Activated T-cell treated with anti-CD3 and anti-CD28 coated beads, Interleukin-2, amount 50 U/mL, for 4 hours (primary cell): ENCODE data around the gene ALDH5A1. TPM values are rescaled to one million over a fixed set of nuclear protein-coding genes. Genes with fewer than 3 reads are reported as not detected.
"Not testable (repeated sequence)": the region's sequence is repeated elsewhere in the genome, so short reads cannot be mapped to it uniquely, and the experiment has no call there.

Experiments
- ATAC-seq, 2 donors: fragments of 200-7000 bp; cut with Tn5 transposase; one replicate each; pipeline ENCODE4 v1.10.0; 2021
- DNase-seq: peaks from one replicate; pipeline ENCODE4 v3.0.0-alpha.2; 2020
- H3K27me3 Mint-ChIP-seq: one replicate; pipeline ENCODE4 v1.8.0; 2021; ENCODE audit warnings: low read depth, mixed read lengths
- H3K36me3 Mint-ChIP-seq: one replicate; pipeline ENCODE4 v1.8.0; 2022; ENCODE audit warnings: mixed read lengths; ENCODE audit not compliant: insufficient read depth
- H3K4me1 Mint-ChIP-seq: one replicate; pipeline ENCODE4 v1.8.0; 2021; ENCODE audit warnings: low read depth, mixed read lengths
- H3K4me3 Mint-ChIP-seq: one replicate; pipeline ENCODE4 v1.8.0; 2021; ENCODE audit warnings: mild to moderate bottlenecking, moderate library complexity, mixed read lengths
- H3K9me3 Mint-ChIP-seq: one replicate; pipeline ENCODE4 v1.8.0; 2021; ENCODE audit warnings: mixed read lengths
- total RNA-seq, 3 donors: library from RNA; stranded (reverse); gene quantifications; one replicate each; pipeline ENCODE4 v1.2.1, GENCODE V29; 2021

ALDH5A1 gene
- total RNA-seq, 3 donors from 2014 or later, result 10.4 to 12.4 (median 11.2) TPM

- Mint-ChIP-seq H3K4me1 (peaks cover 15% of the 10 kb centered on the region), H3K4me3 (no peak overlapping the region), H3K36me3 (peaks cover 16% of the 10 kb centered on the region), H3K27me3 (no peaks in the 10 kb centered on the region), H3K9me3 (peaks cover 7% of the 10 kb centered on the region)
- ATAC-seq, result no peak
- DNase-seq, result no peak
These were observed 2.6 kb downstream of the ALDH5A1 start for GRCh38 chr6:24497254-24497970.

GRCh38 chr6:24500683-24501082, 5.9 kb downstream of the ALDH5A1 start:
- peaks cover 7% of the 10 kb centered on the region for H3K9me3 Mint-ChIP-seq
- H3K36me3 Mint-ChIP-seq, result peaks cover 34% of the 10 kb centered on the region
- H3K4me1 Mint-ChIP-seq, result peaks cover 2% of the 10 kb centered on the region
- H3K27me3 Mint-ChIP-seq, result no peaks in the 10 kb centered on the region
- no peak overlapping the region for H3K4me3 Mint-ChIP-seq
- no peak for ATAC-seq
- no peak for DNase-seq

- no peak for ATAC-seq
- peaks cover 7% of the 10 kb centered on the region for H3K9me3 Mint-ChIP-seq
- peaks cover 30% of the 10 kb centered on the region for H3K36me3 Mint-ChIP-seq
- no peak for DNase-seq
- no peaks in the 10 kb centered on the region for H3K27me3 Mint-ChIP-seq
- H3K4me1 Mint-ChIP-seq, result peaks cover 1% of the 10 kb centered on the region
- H3K4me3 Mint-ChIP-seq, result no peak overlapping the region
These were observed 6.6 kb downstream of the ALDH5A1 start for GRCh38 chr6:24501374-24501773.

GRCh38 chr6:24501914-24502313, 7.1 kb downstream of the ALDH5A1 start:
- Mint-ChIP-seq H3K9me3 (peaks cover 3% of the 10 kb centered on the region), H3K36me3 (peaks cover 26% of the 10 kb centered on the region), H3K27me3 (no peaks in the 10 kb centered on the region), H3K4me1 (peaks cover 1% of the 10 kb centered on the region), H3K4me3 (no peak overlapping the region)
- DNase-seq (no peak), ATAC-seq (no peak)

- Mint-ChIP-seq H3K9me3 (no peaks in the 10 kb centered on the region), H3K4me1 (no peaks in the 10 kb centered on the region), H3K36me3 (peaks cover 40% of the 10 kb centered on the region), H3K4me3 (no peak overlapping the region), H3K27me3 (no peaks in the 10 kb centered on the region)
- DNase-seq (no peak), ATAC-seq (no peak)
These were observed 9.5 kb downstream of the ALDH5A1 start for GRCh38 chr6:24504287-24504648.

GRCh38 chr6:24504649-24505586, 10.1 kb downstream of the ALDH5A1 start:
- Mint-ChIP-seq H3K9me3 (no peaks in the 10 kb centered on the region), H3K4me1 (no peaks in the 10 kb centered on the region), H3K27me3 (no peaks in the 10 kb centered on the region), H3K4me3 (no peak overlapping the region), H3K36me3 (peaks cover 46% of the 10 kb centered on the region)
- no peak for ATAC-seq
- no peak for DNase-seq

- Mint-ChIP-seq H3K9me3 (no peaks in the 10 kb centered on the region), H3K27me3 (no peaks in the 10 kb centered on the region), H3K4me1 (no peaks in the 10 kb centered on the region), H3K36me3 (peaks cover 57% of the 10 kb centered on the region), H3K4me3 (no peak overlapping the region)
- DNase-seq, result no peak
- no peak for ATAC-seq
These were observed 12.2 kb downstream of the ALDH5A1 start for GRCh38 chr6:24506814-24507520.

- not testable (repeated sequence) for DNase-seq, H3K27me3 Mint-ChIP-seq, ATAC-seq, H3K4me3 Mint-ChIP-seq, H3K9me3 Mint-ChIP-seq, H3K4me1 Mint-ChIP-seq
- peaks cover 49% of the 10 kb centered on the region for H3K36me3 Mint-ChIP-seq
These were observed 17.2 kb downstream of the ALDH5A1 start for GRCh38 chr6:24511976-24512375.

GRCh38 chr6:24513602-24514001, 18.8 kb downstream of the ALDH5A1 start:
- Mint-ChIP-seq H3K27me3 (no peaks in the 10 kb centered on the region), H3K4me3 (no peak overlapping the region), H3K36me3 (peaks cover 38% of the 10 kb centered on the region), H3K9me3 (no peaks in the 10 kb centered on the region), H3K4me1 (peaks cover 3% of the 10 kb centered on the region)
- DNase-seq (no peak), ATAC-seq (no peak)

GRCh38 chr6:24517659-24518543, 23.1 kb downstream of the ALDH5A1 start:
- Mint-ChIP-seq H3K9me3 (no peaks in the 10 kb centered on the region), H3K36me3 (peaks cover 9% of the 10 kb centered on the region), H3K4me1 (peaks cover 5% of the 10 kb centered on the region), H3K27me3 (no peaks in the 10 kb centered on the region), H3K4me3 (no peak overlapping the region)
- DNase-seq (no peak), ATAC-seq (no peak)

- Mint-ChIP-seq H3K27me3 (no peaks in the 10 kb centered on the region), H3K9me3 (no peaks in the 10 kb centered on the region), H3K4me3 (no peak overlapping the region), H3K4me1 (peaks cover 5% of the 10 kb centered on the region), H3K36me3 (no peaks in the 10 kb centered on the region)
- ATAC-seq (peak in 1 of 2 donors; percentile 71), DNase-seq (peak; percentile 21)
These were observed 26.3 kb downstream of the ALDH5A1 start for GRCh38 chr6:24520929-24521546.

- H3K4me1 Mint-ChIP-seq, result peaks cover 9% of the 10 kb centered on the region
These were observed 27.7 kb downstream of the ALDH5A1 start for GRCh38 chr6:24522228-24523176.

More at GRCh38 chr6:24522228-24523176, 27.7 kb downstream of the ALDH5A1 start:
- DNase-seq, result no peak
- no peaks in the 10 kb centered on the region for H3K27me3 Mint-ChIP-seq
- no peaks in the 10 kb centered on the region for H3K36me3 Mint-ChIP-seq
- no peaks in the 10 kb centered on the region for H3K9me3 Mint-ChIP-seq
- no peak overlapping the region for H3K4me3 Mint-ChIP-seq
- no peak for ATAC-seq
